Activated B cell treated with CpG ODN at 0.5 μM for 24 hours (primary cell): ENCODE results near the gene SNED1. TPM values are rescaled to one million over a fixed set of nuclear protein-coding genes. Genes with fewer than 3 reads are reported as not detected.

Source experiments
- ATAC-seq: fragments of 200-7000 bp; cut with Tn5 transposase; one replicate; pipeline ENCODE4 v1.10.0; 2021; ENCODE audit warnings: low read depth, mild to moderate bottlenecking, moderate library complexity
- CTCF ChIA-PET: fragments of 350-600 bp; sonication (Branson Sonifier 250); formaldehyde crosslinking; loops from one replicate; lab custom pipeline; 2021; ENCODE audit warnings: antibody characterized with exemption; lab: Charles Lee
- POLR2A ChIA-PET: fragments of 350-600 bp; sonication (Branson Sonifier 250); formaldehyde crosslinking; loops from one replicate; lab custom pipeline; 2021; ENCODE audit warnings: antibody characterized with exemption; lab: Charles Lee
- DNase-seq: peaks from one replicate; pipeline ENCODE4 v3.0.0; 2022
- H3K27ac Mint-ChIP-seq: one replicate; pipeline ENCODE4 v1.8.0; 2020; ENCODE audit warnings: mixed read lengths
- H3K27me3 Mint-ChIP-seq: one replicate; pipeline ENCODE4 v1.8.0; 2021; ENCODE audit warnings: mixed read lengths
- H3K36me3 Mint-ChIP-seq: one replicate; pipeline ENCODE4 v1.8.0; 2021; ENCODE audit warnings: low read depth, mixed read lengths
- H3K4me1 Mint-ChIP-seq: one replicate; pipeline ENCODE4 v1.8.0; 2021; ENCODE audit warnings: mixed read lengths
- H3K4me3 Mint-ChIP-seq: one replicate; pipeline ENCODE4 v1.8.0; 2020; ENCODE audit warnings: mild to moderate bottlenecking, mixed read lengths
- H3K9me3 Mint-ChIP-seq: one replicate; pipeline ENCODE4 v1.8.0; 2020; ENCODE audit warnings: mixed read lengths
- intact Hi-C: fragments of 100-400 bp; cut with micrococcal nuclease; formaldehyde crosslinking; loops from one replicate; pipeline ENCODE4 v1.15.1; 2024
- total RNA-seq: library from RNA; stranded (reverse); gene quantifications from 2 replicates; pipeline ENCODE4 v1.2.3, GENCODE V29; 2022
- TF ChIP-seq, protein P1 (sequence below): fragments of 200-600 bp; IDR thresholded peaks from one replicate; pipeline ENCODE4 v1.8.0; 2022; ENCODE audit warnings: antibody characterized with exemption, mild to moderate bottlenecking

Gene SNED1
- total RNA-seq, 1 donor from 2014 or later, result 59.8 TPM

DNA sequence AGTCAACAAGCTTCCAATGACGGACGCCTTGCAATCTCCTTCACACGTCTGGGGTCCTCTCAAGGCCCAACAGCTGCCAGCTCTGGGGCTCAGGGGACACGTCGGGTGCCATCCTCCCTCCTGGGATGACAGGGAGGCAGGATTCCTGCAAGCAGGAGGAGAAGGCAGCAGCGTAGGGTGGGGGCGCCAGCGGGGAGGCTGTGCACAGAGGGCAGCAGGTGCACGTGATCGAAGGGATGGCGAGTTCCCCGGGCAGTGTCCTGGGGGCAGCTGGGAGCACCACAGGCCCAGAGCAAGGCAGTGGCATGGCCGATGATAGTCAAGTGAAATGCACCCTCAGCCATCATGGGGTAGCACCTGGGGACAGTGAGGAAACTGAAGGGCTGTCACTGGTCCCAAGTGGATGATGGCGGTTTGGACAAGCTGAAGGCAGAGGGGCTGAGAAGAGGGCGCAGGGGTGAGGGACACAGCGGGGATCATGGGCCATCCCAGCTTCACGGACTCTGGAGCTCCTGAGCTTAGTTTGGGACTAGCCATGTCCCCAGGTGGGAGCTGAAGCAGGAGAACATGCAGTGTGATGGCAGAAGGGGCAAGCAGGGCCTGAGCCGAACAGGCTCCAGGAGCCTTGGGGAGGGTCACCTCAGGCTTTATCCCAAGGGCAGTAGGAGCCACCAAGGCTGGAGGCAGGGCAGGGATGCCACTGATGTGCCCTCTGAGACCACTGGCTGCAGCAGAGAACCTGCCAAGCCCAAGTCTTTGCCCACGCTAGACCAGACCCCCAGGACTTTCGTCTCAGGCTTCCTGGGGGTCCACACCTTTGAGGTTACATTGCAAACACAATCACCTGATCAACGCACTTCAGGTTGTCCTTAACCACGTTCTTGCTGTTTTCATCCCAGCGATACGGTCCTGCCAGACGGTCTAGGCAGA, 16.3 kb upstream of the SNED1 start:
- peak; percentile 9 for DNase-seq
- POLR2A ChIA-PET, result no interaction called here
- no peak overlapping the region for H3K4me3 Mint-ChIP-seq

DNA sequence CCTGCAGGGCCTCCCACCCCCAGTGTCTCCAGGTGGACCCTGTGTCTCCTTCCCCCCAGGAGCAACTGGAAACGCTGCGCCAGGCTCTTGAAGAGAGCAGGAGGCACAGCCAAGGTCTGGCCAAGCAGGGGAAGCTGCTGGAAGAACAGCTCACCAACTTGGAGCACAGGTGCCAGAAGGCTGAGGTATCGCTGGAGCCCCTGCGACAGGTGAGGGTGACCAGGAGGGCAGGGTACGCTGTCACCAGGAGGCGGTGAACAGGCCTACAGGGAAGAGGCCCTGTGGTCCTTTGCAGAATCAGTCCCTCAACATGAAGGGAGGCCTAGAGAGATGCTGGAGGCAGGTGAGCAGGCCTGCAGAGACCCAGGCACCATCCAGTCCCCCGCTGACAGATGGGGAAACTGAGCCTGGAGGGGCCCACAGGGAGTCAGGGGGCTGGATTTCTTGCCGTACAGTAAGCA, 15.6 kb upstream of the SNED1 start:
- no peaks in the 10 kb centered on the region for H3K9me3 Mint-ChIP-seq
- peak; percentile 12 for DNase-seq
- no peak for ATAC-seq
- H3K4me1 Mint-ChIP-seq, result peaks cover 3% of the 10 kb centered on the region
- intact Hi-C loops, result loop anchor here (2.0 to 10.0 kb wide), 5 partner anchors 59 to 232 kb away; partner anchors contain the start of gene PPP1R7
- H3K27me3 Mint-ChIP-seq, result peaks cover 14% of the 10 kb centered on the region
- ChIA-PET CTCF (interaction anchor here (1.1 to 1.6 kb wide), 4 partner anchors 96 to 168 kb away, joined by 4 to 6 read pairs (median 6); partner anchors contain the start of gene PPP1R7), POLR2A (interaction anchor here (1.0 kb wide), 1 partner anchor 168 kb away, joined by 5 read pairs; the partner anchor contains the start of gene PPP1R7)
- H3K36me3 Mint-ChIP-seq, result no peaks in the 10 kb centered on the region
- H3K27ac Mint-ChIP-seq, result no peak overlapping the region
- TF ChIP-seq, protein P1, sequence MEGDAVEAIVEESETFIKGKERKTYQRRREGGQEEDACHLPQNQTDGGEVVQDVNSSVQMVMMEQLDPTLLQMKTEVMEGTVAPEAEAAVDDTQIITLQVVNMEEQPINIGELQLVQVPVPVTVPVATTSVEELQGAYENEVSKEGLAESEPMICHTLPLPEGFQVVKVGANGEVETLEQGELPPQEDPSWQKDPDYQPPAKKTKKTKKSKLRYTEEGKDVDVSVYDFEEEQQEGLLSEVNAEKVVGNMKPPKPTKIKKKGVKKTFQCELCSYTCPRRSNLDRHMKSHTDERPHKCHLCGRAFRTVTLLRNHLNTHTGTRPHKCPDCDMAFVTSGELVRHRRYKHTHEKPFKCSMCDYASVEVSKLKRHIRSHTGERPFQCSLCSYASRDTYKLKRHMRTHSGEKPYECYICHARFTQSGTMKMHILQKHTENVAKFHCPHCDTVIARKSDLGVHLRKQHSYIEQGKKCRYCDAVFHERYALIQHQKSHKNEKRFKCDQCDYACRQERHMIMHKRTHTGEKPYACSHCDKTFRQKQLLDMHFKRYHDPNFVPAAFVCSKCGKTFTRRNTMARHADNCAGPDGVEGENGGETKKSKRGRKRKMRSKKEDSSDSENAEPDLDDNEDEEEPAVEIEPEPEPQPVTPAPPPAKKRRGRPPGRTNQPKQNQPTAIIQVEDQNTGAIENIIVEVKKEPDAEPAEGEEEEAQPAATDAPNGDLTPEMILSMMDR, result no peak
- no peak overlapping the region for H3K4me3 Mint-ChIP-seq

More for the DNA sequence above, 16.3 kb upstream of the SNED1 start:
- Mint-ChIP-seq H3K9me3 (no peaks in the 10 kb centered on the region), H3K4me1 (peaks cover 3% of the 10 kb centered on the region), H3K27me3 (peaks cover 14% of the 10 kb centered on the region), H3K27ac (no peak overlapping the region), H3K36me3 (no peaks in the 10 kb centered on the region)
- no peak for ATAC-seq
- CTCF ChIA-PET, result no interaction called here
- intact Hi-C loops, result loop anchor here (2.0 to 10.0 kb wide), 5 partner anchors 60 to 233 kb away; partner anchors contain the start of gene PPP1R7
- TF ChIP-seq, protein P1, result no peak

DNA sequence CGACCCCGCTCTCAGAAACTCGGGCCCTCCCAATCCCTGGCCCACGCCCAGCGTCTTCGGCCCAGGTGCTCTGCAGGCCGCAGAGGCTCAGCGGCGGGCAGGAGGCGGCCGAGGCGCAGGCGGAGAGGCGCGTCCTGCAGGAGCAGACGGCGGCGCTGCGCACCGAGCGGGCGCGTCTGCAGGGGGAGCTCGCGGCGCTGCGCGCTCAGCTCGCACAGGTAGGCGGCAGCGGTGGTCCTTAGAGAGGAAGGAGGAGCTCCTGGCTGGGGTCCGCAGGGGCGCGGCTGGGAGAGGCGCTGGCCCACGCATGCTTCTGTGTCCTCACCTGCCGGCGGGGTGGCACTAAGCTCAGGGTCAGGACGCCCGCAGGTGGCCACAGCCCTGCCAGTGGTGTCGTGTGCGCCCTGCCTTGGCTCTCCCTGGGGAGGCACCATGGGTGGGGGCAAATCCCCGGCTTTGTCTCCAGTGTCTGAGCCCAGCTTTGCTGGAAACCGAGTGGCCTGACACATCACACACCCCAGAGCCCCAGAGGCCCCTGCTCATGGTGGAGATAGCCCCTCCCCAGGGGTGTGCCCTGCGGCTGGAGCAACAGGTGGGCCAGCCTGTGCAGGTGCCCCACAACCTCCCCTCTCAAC, 14.9 kb upstream of the SNED1 start:
- peak; percentile 45 for DNase-seq
- Mint-ChIP-seq H3K4me3 (no peak overlapping the region), H3K27ac (no peak overlapping the region), H3K36me3 (no peaks in the 10 kb centered on the region), H3K27me3 (peaks cover 14% of the 10 kb centered on the region), H3K9me3 (no peaks in the 10 kb centered on the region), H3K4me1 (peaks cover 3% of the 10 kb centered on the region)
- POLR2A ChIA-PET, result interaction anchor here (0.6 to 1.0 kb wide), 2 partner anchors 55 to 167 kb away, joined by 3 to 5 read pairs; partner anchors contain the start of gene PPP1R7
- TF ChIP-seq, protein P1, result no peak
- intact Hi-C loops, result loop anchor here (2.0 to 10.0 kb wide), 5 partner anchors 59 to 231 kb away; partner anchors contain the start of gene PPP1R7
- CTCF ChIA-PET, result interaction anchor here (0.7 to 1.6 kb wide), 8 partner anchors 89 to 615 kb away, joined by 3 to 6 read pairs (median 4); partner anchors contain the start of genes PASK and PPP1R7
- ATAC-seq, result peak; percentile 86

DNA sequence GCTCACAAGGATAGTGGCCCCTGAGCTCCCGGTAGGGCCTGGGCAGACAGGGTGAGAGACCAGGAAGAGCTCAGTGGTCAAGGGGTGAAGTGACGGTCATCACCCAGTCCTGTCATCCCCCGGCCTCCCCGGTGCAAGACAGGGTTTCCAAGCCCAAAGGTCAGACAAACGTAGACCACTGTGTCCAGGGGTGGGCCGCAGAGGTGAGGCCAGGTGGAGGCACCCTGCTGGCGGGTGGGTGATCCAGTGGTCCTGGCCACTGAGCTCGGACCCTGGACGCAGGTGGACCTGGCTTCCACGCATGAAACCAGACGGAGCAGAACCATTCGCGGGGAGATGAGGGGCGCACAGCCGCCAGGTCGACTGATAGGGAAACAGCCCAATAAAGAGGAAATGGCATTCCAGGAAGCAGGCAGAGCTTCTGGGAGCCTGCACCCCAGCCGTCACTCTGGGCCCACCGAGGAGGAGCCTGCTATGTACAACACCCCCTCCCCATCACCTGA, 14.4 kb upstream of the SNED1 start:
- no peak overlapping the region for H3K27ac Mint-ChIP-seq
- no peaks in the 10 kb centered on the region for H3K36me3 Mint-ChIP-seq
- intact Hi-C loops, result loop anchor here (2.0 to 10.0 kb wide), 5 partner anchors 58 to 231 kb away; partner anchors contain the start of gene PPP1R7
- peaks cover 14% of the 10 kb centered on the region for H3K27me3 Mint-ChIP-seq
- H3K4me3 Mint-ChIP-seq, result no peak overlapping the region
- ChIA-PET POLR2A (interaction anchor here (0.6 to 1.0 kb wide), 2 partner anchors 54 to 166 kb away, joined by 3 to 5 read pairs; partner anchors contain the start of gene PPP1R7), CTCF (interaction anchor here (0.7 to 1.6 kb wide), 8 partner anchors 89 to 614 kb away, joined by 3 to 6 read pairs (median 4); partner anchors contain the start of genes PASK and PPP1R7)
- TF ChIP-seq, protein P1, result no peak
- peak; percentile 13 for DNase-seq
- H3K4me1 Mint-ChIP-seq, result peaks cover 3% of the 10 kb centered on the region
- ATAC-seq, result no peak
- H3K9me3 Mint-ChIP-seq, result no peaks in the 10 kb centered on the region
